Measurements from ENCODE around the gene NDFIP2.

Gene NDFIP2

DNA sequence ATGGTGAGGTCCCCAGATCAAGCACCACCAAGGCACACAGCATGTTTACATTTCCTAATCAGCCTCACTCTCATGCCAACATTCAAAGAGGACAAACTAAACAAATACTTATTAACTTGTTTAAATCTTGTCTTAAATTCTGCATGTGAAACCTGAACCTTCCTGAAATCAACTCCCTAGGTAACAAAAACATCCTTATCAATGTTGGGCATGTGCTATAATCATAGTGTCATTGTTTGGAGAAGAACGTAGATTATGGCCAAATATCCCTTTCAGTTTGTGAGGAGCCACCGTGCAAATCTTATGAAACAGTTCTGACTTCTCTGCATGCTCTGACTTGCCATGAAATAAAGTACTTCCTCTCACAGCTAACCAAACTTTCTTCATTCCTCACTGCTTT lies 123.8 kb downstream of the NDFIP2 start:
- DNase-seq: no peak

Data from NCI-H226 (cell line).